Measurements from ENCODE around the gene OR8G1. TPM values are rescaled to one million over a fixed set of nuclear protein-coding genes. Genes with fewer than 3 reads are reported as not detected.

Gene OR8G1
- total RNA-seq, 2 donors from 2014 or later, result not detected

- no peak for TF ChIP-seq CTCF (IDR thresholded peaks at IDR 0.05)
- H3K9ac ChIP-seq (ENCODE audit: low read depth in 2 of 2, low read length in 2 of 2), result no peak overlapping the region
- intact Hi-C loops (cut with DNase I), result no loop called here
- no peaks in the 10 kb centered on the region for H3K9me3 ChIP-seq
- no peak overlapping the region for H3K27ac ChIP-seq
- no peak for DNase-seq
- no peaks in the 10 kb centered on the region for H3K4me1 ChIP-seq
- no peaks in the 10 kb centered on the region for H3K36me3 ChIP-seq
- no peaks in the 10 kb centered on the region for H3K27me3 ChIP-seq
- H3K4me3 ChIP-seq, result no peak overlapping the region
Observed at GRCh38 chr11:124277207-124277606, 36.3 kb downstream of the OR8G1 start.

- H3K9me3 ChIP-seq, result no peaks in the 10 kb centered on the region
- no peaks in the 10 kb centered on the region for H3K27me3 ChIP-seq
- intact Hi-C loops (cut with DNase I), result no loop called here
- no peak for DNase-seq
- H3K36me3 ChIP-seq, result no peaks in the 10 kb centered on the region
- H3K4me3 ChIP-seq, result no peak overlapping the region
- TF ChIP-seq CTCF (IDR thresholded peaks at IDR 0.05), result no peak
- no peak overlapping the region for H3K9ac ChIP-seq (ENCODE audit: low read depth in 2 of 2, low read length in 2 of 2)
- no peak overlapping the region for H3K27ac ChIP-seq
- H3K4me1 ChIP-seq, result no peaks in the 10 kb centered on the region
Observed at GRCh38 chr11:124277804-124278203, 36.9 kb downstream of the OR8G1 start.

- Histone ChIP-seq H3K27ac (no peak overlapping the region), H3K36me3 (no peaks in the 10 kb centered on the region), H3K4me3 (no peak overlapping the region), H3K9ac (ENCODE audit: low read depth in 2 of 2, low read length in 2 of 2) (no peak overlapping the region), H3K4me1 (no peaks in the 10 kb centered on the region), H3K27me3 (no peaks in the 10 kb centered on the region), H3K9me3 (no peaks in the 10 kb centered on the region)
- intact Hi-C loops (cut with DNase I), result no loop called here
- TF ChIP-seq CTCF (IDR thresholded peaks at IDR 0.05), result no peak
- no peak for DNase-seq
Observed at GRCh38 chr11:124278261-124278660, 37.4 kb downstream of the OR8G1 start.

- Histone ChIP-seq H3K27ac (no peak overlapping the region), H3K27me3 (no peaks in the 10 kb centered on the region), H3K9me3 (no peaks in the 10 kb centered on the region), H3K4me3 (no peak overlapping the region), H3K36me3 (no peaks in the 10 kb centered on the region), H3K4me1 (no peaks in the 10 kb centered on the region), H3K9ac (ENCODE audit: low read depth in 2 of 2, low read length in 2 of 2) (no peak overlapping the region)
- no peak for DNase-seq
- intact Hi-C loops (cut with DNase I), result no loop called here
- TF ChIP-seq CTCF (IDR thresholded peaks at IDR 0.05), result no peak
Observed at GRCh38 chr11:124285610-124286344, 44.9 kb downstream of the OR8G1 start.

GRCh38 chr11:124294687-124295086 lies 53.8 kb downstream of the OR8G1 start:
- no peak overlapping the region for H3K27ac ChIP-seq
- H3K9me3 ChIP-seq, result no peaks in the 10 kb centered on the region
- H3K9ac ChIP-seq (ENCODE audit: low read depth in 2 of 2, low read length in 2 of 2), result no peak overlapping the region
- intact Hi-C loops (cut with DNase I), result no loop called here
- no peak overlapping the region for H3K4me3 ChIP-seq
- no peak for TF ChIP-seq CTCF (IDR thresholded peaks at IDR 0.05)
- no peak for DNase-seq
- no peaks in the 10 kb centered on the region for H3K4me1 ChIP-seq
- H3K27me3 ChIP-seq, result no peaks in the 10 kb centered on the region
- no peaks in the 10 kb centered on the region for H3K36me3 ChIP-seq

Measured in colonic mucosa (tissue), 4 donors.